HL-60 (cell line): ENCODE data around the gene SSR2.

Experiments
- DNase-seq, 2 experiments: peaks; one replicate each; pipeline ENCODE4 v3.0.0-alpha.2; 2010 to 2020; ENCODE audit warnings: low read depth in 1 of 2, low spot score in 1 of 2
- H3K27ac ChIP-seq: fragments of 250-450 bp; sonication (Bioruptor Pico); replicated peaks from 2 replicates; pipeline ENCODE4 v1.5.1; 2020; ENCODE audit warnings: mild to moderate bottlenecking, moderate library complexity
- H3K27me3 ChIP-seq: fragments of 250-450 bp; sonication (Bioruptor Pico); 2 replicates; pipeline ENCODE4 v1.5.1; 2021; ENCODE audit warnings: mild to moderate bottlenecking, moderate library complexity; ENCODE audit not compliant: insufficient read depth, poor library complexity, severe bottlenecking
- H3K4me3 ChIP-seq: replicated peaks from 2 replicates; pipeline ENCODE4 v1.5.1; 2011; ENCODE audit warnings: mild to moderate bottlenecking, control low read depth, low read length; ENCODE audit not compliant: insufficient read depth
- GABPA ChIP-seq: IDR thresholded peaks from 2 replicates; pipeline ENCODE4 v1.6.1; 2012; ENCODE audit warnings: low read depth
- POLR2AphosphoS5 ChIP-seq: IDR thresholded peaks from 2 replicates; pipeline ENCODE4 v1.6.1; 2012; ENCODE audit warnings: low read depth
- SPI1 ChIP-seq: IDR thresholded peaks from 2 replicates; pipeline ENCODE4 v1.6.1; 2012; ENCODE audit warnings: low read depth, mild to moderate bottlenecking, borderline replicate concordance
- TF ChIP-seq, protein P1 (sequence below): IDR thresholded peaks from 2 replicates; pipeline ENCODE4 v1.6.1; 2012; ENCODE audit warnings: low read depth; ENCODE audit not compliant: insufficient replicate concordance
- TF ChIP-seq, protein P2 (sequence below): IDR thresholded peaks from one replicate; pipeline ENCODE4 v1.5.1; 2011; ENCODE audit warnings: low read length, control low read depth, inconsistent platforms; ENCODE audit not compliant: insufficient read depth

Gene SSR2

DNA sequence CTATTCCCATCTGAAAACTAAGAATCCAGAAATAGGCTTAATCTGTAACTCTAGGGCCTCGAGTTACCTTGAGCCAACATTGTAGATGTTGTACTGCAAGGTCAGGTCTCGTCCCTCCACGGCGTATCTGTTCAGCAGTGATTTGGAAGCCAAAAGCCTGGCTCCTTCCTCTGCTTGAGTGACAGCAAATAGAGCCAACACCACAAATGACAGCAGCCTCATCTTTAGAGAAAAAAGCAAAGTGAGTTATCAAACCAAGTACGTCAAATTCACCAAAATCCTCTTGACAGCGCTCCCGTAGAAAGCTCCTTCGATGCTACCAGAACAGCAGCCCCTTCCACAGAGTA lies 832 bp downstream of the SSR2 start:
- no peak for TF ChIP-seq GABPA
- TF ChIP-seq, protein P1, sequence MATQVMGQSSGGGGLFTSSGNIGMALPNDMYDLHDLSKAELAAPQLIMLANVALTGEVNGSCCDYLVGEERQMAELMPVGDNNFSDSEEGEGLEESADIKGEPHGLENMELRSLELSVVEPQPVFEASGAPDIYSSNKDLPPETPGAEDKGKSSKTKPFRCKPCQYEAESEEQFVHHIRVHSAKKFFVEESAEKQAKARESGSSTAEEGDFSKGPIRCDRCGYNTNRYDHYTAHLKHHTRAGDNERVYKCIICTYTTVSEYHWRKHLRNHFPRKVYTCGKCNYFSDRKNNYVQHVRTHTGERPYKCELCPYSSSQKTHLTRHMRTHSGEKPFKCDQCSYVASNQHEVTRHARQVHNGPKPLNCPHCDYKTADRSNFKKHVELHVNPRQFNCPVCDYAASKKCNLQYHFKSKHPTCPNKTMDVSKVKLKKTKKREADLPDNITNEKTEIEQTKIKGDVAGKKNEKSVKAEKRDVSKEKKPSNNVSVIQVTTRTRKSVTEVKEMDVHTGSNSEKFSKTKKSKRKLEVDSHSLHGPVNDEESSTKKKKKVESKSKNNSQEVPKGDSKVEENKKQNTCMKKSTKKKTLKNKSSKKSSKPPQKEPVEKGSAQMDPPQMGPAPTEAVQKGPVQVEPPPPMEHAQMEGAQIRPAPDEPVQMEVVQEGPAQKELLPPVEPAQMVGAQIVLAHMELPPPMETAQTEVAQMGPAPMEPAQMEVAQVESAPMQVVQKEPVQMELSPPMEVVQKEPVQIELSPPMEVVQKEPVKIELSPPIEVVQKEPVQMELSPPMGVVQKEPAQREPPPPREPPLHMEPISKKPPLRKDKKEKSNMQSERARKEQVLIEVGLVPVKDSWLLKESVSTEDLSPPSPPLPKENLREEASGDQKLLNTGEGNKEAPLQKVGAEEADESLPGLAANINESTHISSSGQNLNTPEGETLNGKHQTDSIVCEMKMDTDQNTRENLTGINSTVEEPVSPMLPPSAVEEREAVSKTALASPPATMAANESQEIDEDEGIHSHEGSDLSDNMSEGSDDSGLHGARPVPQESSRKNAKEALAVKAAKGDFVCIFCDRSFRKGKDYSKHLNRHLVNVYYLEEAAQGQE = no peak
- no peak for DNase-seq
- Histone ChIP-seq H3K27me3 (no peaks in the 10 kb centered on the region), H3K4me3 (peak overlapping the region; percentile 95), H3K27ac (peak overlapping the region; percentile 72)

DNA sequence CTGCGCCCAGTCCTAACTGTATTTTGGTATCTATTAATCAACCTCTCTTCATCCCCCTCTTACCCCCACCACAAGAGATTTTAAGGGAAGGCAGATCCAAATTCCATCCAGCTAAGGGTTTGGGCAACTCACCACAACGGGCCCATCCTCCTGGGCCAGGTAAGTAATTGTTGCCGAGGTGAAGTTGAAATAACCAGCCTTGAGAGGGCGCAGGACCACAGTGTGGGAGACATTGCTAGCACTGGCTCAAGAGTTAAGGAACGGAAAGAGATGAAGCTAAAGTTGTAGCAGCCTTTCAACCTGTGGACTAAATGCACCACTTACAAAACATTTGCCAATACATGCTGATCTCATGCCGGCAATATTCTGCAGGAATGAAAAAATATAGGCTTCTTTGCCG lies 5.9 kb downstream of the SSR2 start:
- no peaks in the 10 kb centered on the region for H3K27me3 ChIP-seq
- TF ChIP-seq SPI1 = no peak
- TF ChIP-seq, protein P1 = no peak
- no peak overlapping the region for H3K4me3 ChIP-seq
- no peak for DNase-seq
- no peak overlapping the region for H3K27ac ChIP-seq

DNA sequence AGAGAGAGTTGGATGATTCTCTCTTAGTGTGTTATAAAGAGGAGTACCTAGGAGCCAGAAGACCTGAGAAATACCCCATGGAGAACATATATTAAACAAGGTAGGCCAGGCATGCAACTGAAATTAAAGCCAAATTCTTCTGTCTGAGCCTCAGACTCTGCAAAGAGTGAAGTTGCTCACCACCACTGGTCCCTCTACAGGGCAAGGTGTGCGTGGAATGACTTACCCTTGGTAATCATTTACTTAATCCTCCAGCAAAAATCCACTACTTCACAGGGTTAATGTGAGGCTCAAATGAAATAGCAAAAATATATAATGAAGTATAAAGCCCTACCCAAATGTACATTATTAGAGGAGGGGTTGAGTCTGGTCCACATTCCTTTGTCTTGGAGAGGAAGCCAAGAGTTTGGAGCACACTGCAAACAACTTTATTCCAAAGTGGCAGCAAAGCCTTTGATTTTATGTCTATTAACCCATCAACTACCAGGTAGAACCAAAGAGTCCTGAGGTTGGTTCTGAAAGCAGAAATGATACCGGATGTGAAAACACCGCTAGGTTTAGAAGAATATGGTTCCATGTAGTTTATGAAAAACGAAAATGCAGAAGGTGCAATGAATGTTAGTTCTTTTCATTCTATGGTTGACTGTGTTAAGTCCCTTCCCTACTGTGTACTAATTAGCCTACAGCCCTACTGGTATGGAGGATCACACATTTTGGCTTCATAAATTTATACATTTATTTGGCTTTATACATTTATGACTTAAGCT lies 8.5 kb downstream of the SSR2 start:
- Histone ChIP-seq H3K27ac (no peak overlapping the region), H3K27me3 (no peaks in the 10 kb centered on the region), H3K4me3 (no peak overlapping the region)
- no peak for TF ChIP-seq POLR2AphosphoS5
- TF ChIP-seq SPI1 = no peak
- TF ChIP-seq, protein P2, sequence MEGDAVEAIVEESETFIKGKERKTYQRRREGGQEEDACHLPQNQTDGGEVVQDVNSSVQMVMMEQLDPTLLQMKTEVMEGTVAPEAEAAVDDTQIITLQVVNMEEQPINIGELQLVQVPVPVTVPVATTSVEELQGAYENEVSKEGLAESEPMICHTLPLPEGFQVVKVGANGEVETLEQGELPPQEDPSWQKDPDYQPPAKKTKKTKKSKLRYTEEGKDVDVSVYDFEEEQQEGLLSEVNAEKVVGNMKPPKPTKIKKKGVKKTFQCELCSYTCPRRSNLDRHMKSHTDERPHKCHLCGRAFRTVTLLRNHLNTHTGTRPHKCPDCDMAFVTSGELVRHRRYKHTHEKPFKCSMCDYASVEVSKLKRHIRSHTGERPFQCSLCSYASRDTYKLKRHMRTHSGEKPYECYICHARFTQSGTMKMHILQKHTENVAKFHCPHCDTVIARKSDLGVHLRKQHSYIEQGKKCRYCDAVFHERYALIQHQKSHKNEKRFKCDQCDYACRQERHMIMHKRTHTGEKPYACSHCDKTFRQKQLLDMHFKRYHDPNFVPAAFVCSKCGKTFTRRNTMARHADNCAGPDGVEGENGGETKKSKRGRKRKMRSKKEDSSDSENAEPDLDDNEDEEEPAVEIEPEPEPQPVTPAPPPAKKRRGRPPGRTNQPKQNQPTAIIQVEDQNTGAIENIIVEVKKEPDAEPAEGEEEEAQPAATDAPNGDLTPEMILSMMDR = no peak
- TF ChIP-seq GABPA = no peak
- TF ChIP-seq, protein P1 = no peak
- DNase-seq = no peak

DNA sequence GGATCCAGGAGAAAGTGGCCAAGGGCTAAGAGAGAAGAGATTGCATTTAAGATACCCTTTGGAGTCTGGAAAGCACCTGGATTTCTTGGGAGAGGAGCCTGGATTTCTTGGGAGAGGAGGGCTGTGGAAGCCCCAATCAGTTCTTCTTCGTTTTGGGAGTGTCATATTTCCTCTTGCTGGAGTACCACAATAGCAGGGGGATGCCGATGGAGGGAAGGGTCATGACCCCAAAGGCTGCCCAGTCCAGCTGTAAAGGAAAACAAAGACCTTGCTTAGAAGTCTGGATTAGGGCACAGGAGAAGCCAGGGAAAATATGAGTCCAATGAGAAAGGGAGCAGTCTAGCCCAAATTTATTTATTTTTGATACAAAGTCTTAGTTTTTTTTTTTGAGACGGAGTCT lies 11.3 kb downstream of the SSR2 start:
- TF ChIP-seq POLR2AphosphoS5 = no peak
- no peak for TF ChIP-seq SPI1
- TF ChIP-seq, protein P2 = no peak
- no peak for TF ChIP-seq GABPA
- TF ChIP-seq, protein P1 = no peak
- no peak for DNase-seq
- H3K4me3 ChIP-seq = no peak overlapping the region
- H3K27ac ChIP-seq = no peak overlapping the region
- no peaks in the 10 kb centered on the region for H3K27me3 ChIP-seq
